DMS79 (cell line): ENCODE data around the gene NOX5.
"Not testable (repeated sequence)": the region's sequence is repeated elsewhere in the genome, so short reads cannot be mapped to it uniquely, and the experiment has no call there.

ENCODE experiments used
- DNase-seq: peaks from one replicate; lab custom pipeline; 2025; lab: John Stamatoyannopoulos, UW

The NOX5 gene

GRCh38 chr15:69058830-69059556 lies 44.5 kb downstream of the NOX5 start:
- DNase-seq, result peak; percentile 63

- no peak for DNase-seq
Measured at GRCh38 chr15:69059557-69059943, 45.1 kb downstream of the NOX5 start.

GRCh38 chr15:69060041-69060481 lies 45.6 kb downstream of the NOX5 start:
- no peak for DNase-seq

- DNase-seq, result no peak
Measured at GRCh38 chr15:69060744-69061143, 46.2 kb downstream of the NOX5 start.

- no peak for DNase-seq
Measured at GRCh38 chr15:69061414-69061842, 46.9 kb downstream of the NOX5 start.

- no peak for DNase-seq
Measured at GRCh38 chr15:69064649-69065048, 50.2 kb downstream of the NOX5 start.

- no peak for DNase-seq
Measured at GRCh38 chr15:69066007-69066995, 51.8 kb downstream of the NOX5 start.

- DNase-seq, result no peak
Measured at GRCh38 chr15:69067296-69067695, 52.8 kb downstream of the NOX5 start.

- no peak for DNase-seq
Measured at GRCh38 chr15:69068157-69068556, 53.7 kb downstream of the NOX5 start.

GRCh38 chr15:69069290-69069689 lies 54.8 kb downstream of the NOX5 start:
- not testable (repeated sequence) for DNase-seq

GRCh38 chr15:69069996-69070395 lies 55.5 kb downstream of the NOX5 start:
- no peak for DNase-seq

- DNase-seq, result no peak
Measured at GRCh38 chr15:69070396-69070795, 55.9 kb downstream of the NOX5 start.

- no peak for DNase-seq
Measured at GRCh38 chr15:69071260-69071659, 56.8 kb downstream of the NOX5 start.

GRCh38 chr15:69072906-69073305 lies 58.4 kb downstream of the NOX5 start:
- DNase-seq, result peak; percentile 32

GRCh38 chr15:69074001-69074842 lies 59.7 kb downstream of the NOX5 start:
- peak; percentile 52 for DNase-seq

GRCh38 chr15:69074843-69075224 lies 60.3 kb downstream of the NOX5 start:
- DNase-seq, result no peak

- DNase-seq, result no peak
Measured at GRCh38 chr15:69075440-69075839, 60.9 kb downstream of the NOX5 start.

GRCh38 chr15:69076756-69077155 lies 62.3 kb downstream of the NOX5 start:
- no peak for DNase-seq

- DNase-seq, result no peak
Measured at GRCh38 chr15:69078638-69079037, 64.1 kb downstream of the NOX5 start.

GRCh38 chr15:69080295-69081248 lies 66.1 kb downstream of the NOX5 start:
- DNase-seq, result no peak
